ENCODE measurements around the gene TGFB3. TPM values are rescaled to one million over a fixed set of nuclear protein-coding genes. Genes with fewer than 3 reads are reported as not detected.

Gene TGFB3
- polyA plus RNA-seq, 1 donor from 2014 or later = 1.3 TPM

- Histone ChIP-seq H3K4me2 (ENCODE audit: low read length) (no peak overlapping the region), H3F3A (ENCODE audit: insufficient read depth, low read length, poor library complexity, severe bottlenecking) (no peaks in the 10 kb centered on the region), H3K27me3 (ENCODE audit: insufficient read depth, low read depth, low read length) (no peaks in the 10 kb centered on the region), H3K4me3 (ENCODE audit: low read length) (no peak overlapping the region), H3K36me3 (ENCODE audit: insufficient read depth, low read length) (peaks cover 9% of the 10 kb centered on the region), H3K9me2 (ENCODE audit: insufficient read depth, low read length) (no peaks in the 10 kb centered on the region), H3K27ac (ENCODE audit: low read length) (no peak overlapping the region), H3K79me2 (replicated peaks; ENCODE audit: insufficient read depth, low read length) (no peaks in the 10 kb centered on the region), H4K20me1 (ENCODE audit: insufficient read depth) (no peaks in the 10 kb centered on the region), H2AFZ (ENCODE audit: low read depth, low read length) (no peak overlapping the region), H3K9me3 (ENCODE audit: low read length) (no peaks in the 10 kb centered on the region), H3K9ac (ENCODE audit: low read length) (no peak overlapping the region)
- TF ChIP-seq EP300 (conservative IDR thresholded peaks at IDR 0.05; ENCODE audit: poor library complexity, severe bottlenecking) (no peak), EZH2 (IDR thresholded peaks at IDR 0.05; ENCODE audit: borderline replicate concordance, insufficient read depth, low read length, poor library complexity, severe bottlenecking) (no peak), TAF1 (IDR thresholded peaks at IDR 0.05; ENCODE audit: low read depth) (no peak), CTCF (IDR thresholded peaks at IDR 0.05; ENCODE audit: poor library complexity, severe bottlenecking) (no peak), SMC3 (conservative IDR thresholded peaks at IDR 0.05; ENCODE audit: poor library complexity) (no peak), POLR2AphosphoS5 (IDR thresholded peaks at IDR 0.05) (no peak), MXI1 (conservative IDR thresholded peaks at IDR 0.05; ENCODE audit: poor library complexity, severe bottlenecking) (no peak), REST (IDR thresholded peaks at IDR 0.05; ENCODE audit: borderline replicate concordance) (no peak), RAD21 (conservative IDR thresholded peaks at IDR 0.05) (no peak)
These were observed 14.7 kb upstream of the TGFB3 start for GRCh38 chr14:75996488-75996887.

- no peak overlapping the region for H2AFZ ChIP-seq (ENCODE audit: low read depth, low read length)
- TF ChIP-seq RAD21 (conservative IDR thresholded peaks at IDR 0.05) = no peak
- no peak for TF ChIP-seq EP300 (conservative IDR thresholded peaks at IDR 0.05; ENCODE audit: poor library complexity, severe bottlenecking)
- TF ChIP-seq REST (IDR thresholded peaks at IDR 0.05; ENCODE audit: borderline replicate concordance) = no peak
- TF ChIP-seq EZH2 (IDR thresholded peaks at IDR 0.05; ENCODE audit: borderline replicate concordance, insufficient read depth, low read length, poor library complexity, severe bottlenecking) = no peak
- no peak for TF ChIP-seq SMC3 (conservative IDR thresholded peaks at IDR 0.05; ENCODE audit: poor library complexity)
- TF ChIP-seq POLR2AphosphoS5 (IDR thresholded peaks at IDR 0.05) = no peak
- no peak for TF ChIP-seq MXI1 (conservative IDR thresholded peaks at IDR 0.05; ENCODE audit: poor library complexity, severe bottlenecking)
- TF ChIP-seq TAF1 (IDR thresholded peaks at IDR 0.05; ENCODE audit: low read depth) = no peak
- TF ChIP-seq CTCF (IDR thresholded peaks at IDR 0.05; ENCODE audit: poor library complexity, severe bottlenecking) = no peak
These were observed 13.7 kb upstream of the TGFB3 start for GRCh38 chr14:75995372-75996041.

More at GRCh38 chr14:75995372-75996041, 13.7 kb upstream of the TGFB3 start:
- H3K4me3 ChIP-seq (ENCODE audit: low read length) = no peak overlapping the region
- H3K27ac ChIP-seq (ENCODE audit: low read length) = no peak overlapping the region
- no peaks in the 10 kb centered on the region for H3K9me2 ChIP-seq (ENCODE audit: insufficient read depth, low read length)
- H3K4me2 ChIP-seq (ENCODE audit: low read length) = no peak overlapping the region
- H3K27me3 ChIP-seq (ENCODE audit: insufficient read depth, low read depth, low read length) = no peaks in the 10 kb centered on the region
- H3F3A ChIP-seq (ENCODE audit: insufficient read depth, low read length, poor library complexity, severe bottlenecking) = no peaks in the 10 kb centered on the region
- H3K9me3 ChIP-seq (ENCODE audit: low read length) = no peaks in the 10 kb centered on the region
- no peak overlapping the region for H3K9ac ChIP-seq (ENCODE audit: low read length)
- peaks cover 9% of the 10 kb centered on the region for H3K36me3 ChIP-seq (ENCODE audit: insufficient read depth, low read length)
- no peaks in the 10 kb centered on the region for H4K20me1 ChIP-seq (ENCODE audit: insufficient read depth)
- no peaks in the 10 kb centered on the region for H3K79me2 ChIP-seq (replicated peaks; ENCODE audit: insufficient read depth, low read length)
